Cardiac muscle cell (in vitro differentiated cells and primary cell): Measurements from ENCODE around the gene RCC2. TPM values are rescaled to one million over a fixed set of nuclear protein-coding genes. Genes with fewer than 3 reads are reported as not detected.
"Not testable (repeated sequence)": the region's sequence is repeated elsewhere in the genome, so short reads cannot be mapped to it uniquely, and the experiment has no call there.

Experiments
- DNase-seq, 2 donors: peaks; one replicate each; pipeline versions ENCODE4 v3.0.0 to v3.0.0-alpha.2; 2010 to 2017; ENCODE audit warnings: low read depth in 1 of 2, low spot score in 1 of 2
- H3K27ac ChIP-seq: fragments of 200-600 bp; sonication (generic); 2 replicates; pipeline ENCODE4 v1.5.1; 2016
- H3K27me3 ChIP-seq: fragments of 200-600 bp; sonication (generic); 2 replicates; pipeline ENCODE4 v1.6.0; 2016; ENCODE audit warnings: control low read depth
- H3K36me3 ChIP-seq: fragments of 200-600 bp; sonication (generic); 2 replicates; pipeline ENCODE4 v1.5.1; 2016; ENCODE audit warnings: control low read depth
- H3K4me1 ChIP-seq: fragments of 200-600 bp; sonication (generic); 2 replicates; pipeline ENCODE4 v1.8.1; 2017; ENCODE audit warnings: low read depth, mild to moderate bottlenecking, mixed run types
- H3K4me3 ChIP-seq: fragments of 200-600 bp; sonication (generic); 2 replicates; pipeline ENCODE4 v1.5.1; 2016; ENCODE audit warnings: mild to moderate bottlenecking
- H3K9me3 ChIP-seq: fragments of 200-600 bp; sonication (generic); 2 replicates; pipeline ENCODE4 v1.5.1; 2017; ENCODE audit warnings: low read depth, mild to moderate bottlenecking, control low read depth
- polyA plus RNA-seq: library from polyadenylated mRNA; unstranded; fragments of >200 nt; fragmentation: Nextera tagmentation; extraction: Ambion mirVana; gene quantifications from 2 replicates; pipeline ENCODE4 v1.2.1, GENCODE V29; 2016
- total RNA-seq: library from RNA; depleted of rRNA; stranded (reverse); fragments of >200 nt; gene quantifications from 2 replicates; pipeline ENCODE4 v1.2.3, GENCODE V29; 2016
- TF ChIP-seq, protein P1 (sequence below): IDR thresholded peaks from 2 replicates; pipeline ENCODE4 v1.5.1; 2012; ENCODE audit warnings: low read depth, mild to moderate bottlenecking, low read length

The RCC2 gene
- total and polyA plus RNA-seq, 2 experiments from 2014 or later, result 34.0 to 61.5 TPM

GRCh38 chr1:17409391-17409811, 30.1 kb downstream of the RCC2 start:
- Histone ChIP-seq H3K27me3 (no peaks in the 10 kb centered on the region), H3K4me3 (no peak overlapping the region), H3K36me3 (peaks cover 55% of the 10 kb centered on the region), H3K27ac (peak overlapping the region; percentile 38), H3K4me1 (no peaks in the 10 kb centered on the region), H3K9me3 (no peaks in the 10 kb centered on the region)
- DNase-seq, result no peak
- TF ChIP-seq, protein P1, sequence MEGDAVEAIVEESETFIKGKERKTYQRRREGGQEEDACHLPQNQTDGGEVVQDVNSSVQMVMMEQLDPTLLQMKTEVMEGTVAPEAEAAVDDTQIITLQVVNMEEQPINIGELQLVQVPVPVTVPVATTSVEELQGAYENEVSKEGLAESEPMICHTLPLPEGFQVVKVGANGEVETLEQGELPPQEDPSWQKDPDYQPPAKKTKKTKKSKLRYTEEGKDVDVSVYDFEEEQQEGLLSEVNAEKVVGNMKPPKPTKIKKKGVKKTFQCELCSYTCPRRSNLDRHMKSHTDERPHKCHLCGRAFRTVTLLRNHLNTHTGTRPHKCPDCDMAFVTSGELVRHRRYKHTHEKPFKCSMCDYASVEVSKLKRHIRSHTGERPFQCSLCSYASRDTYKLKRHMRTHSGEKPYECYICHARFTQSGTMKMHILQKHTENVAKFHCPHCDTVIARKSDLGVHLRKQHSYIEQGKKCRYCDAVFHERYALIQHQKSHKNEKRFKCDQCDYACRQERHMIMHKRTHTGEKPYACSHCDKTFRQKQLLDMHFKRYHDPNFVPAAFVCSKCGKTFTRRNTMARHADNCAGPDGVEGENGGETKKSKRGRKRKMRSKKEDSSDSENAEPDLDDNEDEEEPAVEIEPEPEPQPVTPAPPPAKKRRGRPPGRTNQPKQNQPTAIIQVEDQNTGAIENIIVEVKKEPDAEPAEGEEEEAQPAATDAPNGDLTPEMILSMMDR, result no peak

- H3K27ac ChIP-seq, result peak overlapping the region; percentile 17
- H3K4me3 ChIP-seq, H3K27me3 ChIP-seq, H3K9me3 ChIP-seq, H3K4me1 ChIP-seq, DNase-seq: not testable (repeated sequence)
- H3K36me3 ChIP-seq, result peaks cover 43% of the 10 kb centered on the region
These were observed 31.5 kb downstream of the RCC2 start for GRCh38 chr1:17407786-17408514.

GRCh38 chr1:17406760-17407475, 32.6 kb downstream of the RCC2 start:
- H3K27ac ChIP-seq, H3K9me3 ChIP-seq, H3K27me3 ChIP-seq, H3K4me1 ChIP-seq, H3K4me3 ChIP-seq, DNase-seq: not testable (repeated sequence)
- peaks cover 32% of the 10 kb centered on the region for H3K36me3 ChIP-seq

- Histone ChIP-seq H3K27ac (no peak overlapping the region), H3K9me3 (no peaks in the 10 kb centered on the region)
- TF ChIP-seq, protein P1, result peak; percentile 88
These were observed 33.3 kb downstream of the RCC2 start for GRCh38 chr1:17405898-17406759.

GRCh38 chr1:17404820-17405219, 34.7 kb downstream of the RCC2 start:
- Histone ChIP-seq H3K27ac (no peak overlapping the region), H3K36me3 (peaks cover 15% of the 10 kb centered on the region), H3K27me3 (no peaks in the 10 kb centered on the region), H3K4me3 (no peak overlapping the region), H3K4me1 (no peaks in the 10 kb centered on the region), H3K9me3 (no peaks in the 10 kb centered on the region)
- TF ChIP-seq, protein P1, result no peak
- no peak for DNase-seq

More at GRCh38 chr1:17405898-17406759, 33.3 kb downstream of the RCC2 start:
- H3K27me3 ChIP-seq, result no peaks in the 10 kb centered on the region
- peaks cover 27% of the 10 kb centered on the region for H3K36me3 ChIP-seq
- H3K4me1 ChIP-seq, result no peaks in the 10 kb centered on the region
- H3K4me3 ChIP-seq, result no peak overlapping the region
- DNase-seq, result peak; percentile 69 to 82

- Histone ChIP-seq H3K36me3 (peaks cover 10% of the 10 kb centered on the region), H3K4me3 (no peak overlapping the region), H3K9me3 (no peaks in the 10 kb centered on the region), H3K27ac (no peak overlapping the region), H3K27me3 (no peaks in the 10 kb centered on the region), H3K4me1 (no peaks in the 10 kb centered on the region)
- DNase-seq, result no peak
- TF ChIP-seq, protein P1, result no peak
These were observed 35.3 kb downstream of the RCC2 start for GRCh38 chr1:17404034-17404684.
